GM21360 (cell line): ENCODE measurements around the gene DAG1.
"Not testable (repeated sequence)": the region's sequence is repeated elsewhere in the genome, so short reads cannot be mapped to it uniquely, and the experiment has no call there.

Source experiments
- ATAC-seq: cut with Tn5 transposase; IDR thresholded peaks from one replicate; pipeline ENCODE4 v1.9.1; 2021; ENCODE audit warnings: mild to moderate bottlenecking, moderate library complexity; ENCODE audit not compliant: unreplicated experiment

Gene DAG1

GRCh38 chr3:49469037-49469935 lies 781 bp upstream of the DAG1 start:
- no peak for ATAC-seq

- peak; percentile 29 for ATAC-seq
Measured at GRCh38 chr3:49470714-49471420, 800 bp downstream of the DAG1 start.

- no peak for ATAC-seq
Measured at GRCh38 chr3:49471856-49472495, 1.9 kb downstream of the DAG1 start.

GRCh38 chr3:49476563-49476962 lies 6.5 kb downstream of the DAG1 start:
- no peak for ATAC-seq

- no peak for ATAC-seq
Measured at GRCh38 chr3:49482766-49483165, 12.7 kb downstream of the DAG1 start.

- no peak for ATAC-seq
Measured at GRCh38 chr3:49484471-49484870, 14.4 kb downstream of the DAG1 start.

- no peak for ATAC-seq
Measured at GRCh38 chr3:49489247-49489646, 19.2 kb downstream of the DAG1 start.

- no peak for ATAC-seq
Measured at GRCh38 chr3:49492969-49493368, 22.9 kb downstream of the DAG1 start.

- no peak for ATAC-seq
Measured at GRCh38 chr3:49493901-49494300, 23.8 kb downstream of the DAG1 start.

- no peak for ATAC-seq
Measured at GRCh38 chr3:49495023-49495422, 25.0 kb downstream of the DAG1 start.

GRCh38 chr3:49496845-49497244 lies 26.8 kb downstream of the DAG1 start:
- ATAC-seq: not testable (repeated sequence)

GRCh38 chr3:49497606-49498005 lies 27.5 kb downstream of the DAG1 start:
- ATAC-seq: no peak

- no peak for ATAC-seq
Measured at GRCh38 chr3:49498239-49498638, 28.2 kb downstream of the DAG1 start.

- ATAC-seq: no peak
Measured at GRCh38 chr3:49498648-49499047, 28.6 kb downstream of the DAG1 start.

GRCh38 chr3:49500205-49500731 lies 30.2 kb downstream of the DAG1 start:
- no peak for ATAC-seq

GRCh38 chr3:49500732-49501609 lies 30.9 kb downstream of the DAG1 start:
- ATAC-seq: no peak

- no peak for ATAC-seq
Measured at GRCh38 chr3:49501842-49502241, 31.8 kb downstream of the DAG1 start.

- ATAC-seq: no peak
Measured at GRCh38 chr3:49506906-49507305, 36.8 kb downstream of the DAG1 start.

- ATAC-seq: no peak
Measured at GRCh38 chr3:49509028-49509561, 39.0 kb downstream of the DAG1 start.

- no peak for ATAC-seq
Measured at GRCh38 chr3:49511639-49512038, 41.6 kb downstream of the DAG1 start.
